GM21526 (cell line): ENCODE results near the gene KCTD13.
A peak's percentile ranks its signal among the peaks of the same experiment; 100 is the strongest.

ENCODE experiments used
- ATAC-seq: cut with Tn5 transposase; IDR thresholded peaks from one replicate; pipeline ENCODE4 v1.9.1; 2021; ENCODE audit warnings: moderate library complexity; ENCODE audit not compliant: unreplicated experiment, low FRiP score

KCTD13 gene

GRCh38 chr16:29908719-29909220 is 17.3 kb downstream of the KCTD13 start:
- no peak for ATAC-seq

- ATAC-seq: no peak
Measured at GRCh38 chr16:29907973-29908372, 18.1 kb downstream of the KCTD13 start.

GRCh38 chr16:29906520-29907244 is 19.3 kb downstream of the KCTD13 start:
- no peak for ATAC-seq

- no peak for ATAC-seq
Measured at GRCh38 chr16:29905668-29906067, 20.4 kb downstream of the KCTD13 start.

GRCh38 chr16:29904947-29905346 is 21.1 kb downstream of the KCTD13 start:
- ATAC-seq: no peak

- no peak for ATAC-seq
Measured at GRCh38 chr16:29903590-29903989, 22.4 kb downstream of the KCTD13 start.

- no peak for ATAC-seq
Measured at GRCh38 chr16:29901607-29901945, 24.4 kb downstream of the KCTD13 start.

- ATAC-seq: no peak
Measured at GRCh38 chr16:29900888-29901606, 25.0 kb downstream of the KCTD13 start.

- peak; percentile 62 for ATAC-seq
Measured at GRCh38 chr16:29900102-29900887, 25.7 kb downstream of the KCTD13 start, which contains the start of gene ASPHD1. Gene ASPHD1, plus strand, starts transcription at chr16:29900488. Its CDS starts 484 bp downstream, at chr16:29900972.

- no peak for ATAC-seq
Measured at GRCh38 chr16:29899516-29900101, 26.4 kb downstream of the KCTD13 start, which contains the start of gene SEZ6L2. Gene SEZ6L2, minus strand, starts transcription at chr16:29899550. Its CDS starts 531 bp downstream, at chr16:29899019.

GRCh38 chr16:29898804-29899515 is 27.1 kb downstream of the KCTD13 start:
- no peak for ATAC-seq

GRCh38 chr16:29898135-29898803 is 27.8 kb downstream of the KCTD13 start:
- ATAC-seq: no peak

GRCh38 chr16:29897333-29897732 is 28.7 kb downstream of the KCTD13 start:
- ATAC-seq: no peak

- no peak for ATAC-seq
Measured at GRCh38 chr16:29896841-29897240, 29.2 kb downstream of the KCTD13 start.

GRCh38 chr16:29894352-29894751 is 31.7 kb downstream of the KCTD13 start:
- no peak for ATAC-seq

- no peak for ATAC-seq
Measured at GRCh38 chr16:29893553-29893952, 32.5 kb downstream of the KCTD13 start.

GRCh38 chr16:29892458-29892813 is 33.6 kb downstream of the KCTD13 start:
- ATAC-seq: no peak

GRCh38 chr16:29891525-29892457 is 34.2 kb downstream of the KCTD13 start:
- ATAC-seq: no peak
